HTERT RPE-1 (cell line): ENCODE measurements around the gene DLG2.

Experiments used
- in situ Hi-C: fragments of 300-500 bp; cut with MboI; formaldehyde crosslinking; loops from 4 replicates; pipeline ENCODE4 v1.14.3; 2020; ENCODE audit warnings: low sequenced_read_pairs

DLG2 gene

GRCh38 chr11:83572581-83573496, 2054.3 kb downstream of the DLG2 start:
- in situ Hi-C loops, result no loop called here

GRCh38 chr11:83571302-83571701, 2055.8 kb downstream of the DLG2 start:
- in situ Hi-C loops, result no loop called here

- in situ Hi-C loops, result no loop called here
These were observed 2057.9 kb downstream of the DLG2 start for GRCh38 chr11:83569134-83569805.

GRCh38 chr11:83568516-83568915, 2058.6 kb downstream of the DLG2 start:
- in situ Hi-C loops, result no loop called here

- in situ Hi-C loops, result no loop called here
These were observed 2060.2 kb downstream of the DLG2 start for GRCh38 chr11:83566950-83567349.

GRCh38 chr11:83564870-83565269, 2062.3 kb downstream of the DLG2 start:
- in situ Hi-C loops, result no loop called here

GRCh38 chr11:83558281-83558680, 2068.9 kb downstream of the DLG2 start:
- in situ Hi-C loops, result no loop called here

GRCh38 chr11:83557653-83558052, 2069.5 kb downstream of the DLG2 start:
- in situ Hi-C loops, result no loop called here

GRCh38 chr11:83554876-83555275, 2072.3 kb downstream of the DLG2 start:
- in situ Hi-C loops, result no loop called here

- in situ Hi-C loops, result no loop called here
These were observed 2077.0 kb downstream of the DLG2 start for GRCh38 chr11:83549984-83550667.

GRCh38 chr11:83546368-83546767, 2080.8 kb downstream of the DLG2 start:
- in situ Hi-C loops, result no loop called here

- in situ Hi-C loops, result no loop called here
These were observed 2081.5 kb downstream of the DLG2 start for GRCh38 chr11:83545494-83546260.

- in situ Hi-C loops, result no loop called here
These were observed 2082.3 kb downstream of the DLG2 start for GRCh38 chr11:83544846-83545245.

- in situ Hi-C loops, result no loop called here
These were observed 2083.3 kb downstream of the DLG2 start for GRCh38 chr11:83543706-83544439.

- in situ Hi-C loops, result no loop called here
These were observed 2084.3 kb downstream of the DLG2 start for GRCh38 chr11:83542861-83543260.

- in situ Hi-C loops, result no loop called here
These were observed 2086.4 kb downstream of the DLG2 start for GRCh38 chr11:83540728-83541127.

- in situ Hi-C loops, result no loop called here
These were observed 2086.9 kb downstream of the DLG2 start for GRCh38 chr11:83540112-83540675.

- in situ Hi-C loops, result no loop called here
These were observed 2088.9 kb downstream of the DLG2 start for GRCh38 chr11:83538286-83538685.

GRCh38 chr11:83537131-83537610, 2090.0 kb downstream of the DLG2 start:
- in situ Hi-C loops, result no loop called here

GRCh38 chr11:83533166-83533565, 2094.0 kb downstream of the DLG2 start:
- in situ Hi-C loops, result no loop called here
